CD4-positive, alpha-beta memory T cell (primary cell): Measurements from ENCODE around the gene KIAA1217. TPM values are rescaled to one million over a fixed set of nuclear protein-coding genes. Genes with fewer than 3 reads are reported as not detected.

Experiments
- CTCF ChIA-PET: fragments of 350-600 bp; sonication (Branson Sonifier 250); formaldehyde crosslinking; loops from one replicate; lab custom pipeline; 2021; ENCODE audit warnings: inconsistent platforms; ENCODE audit not compliant: partially characterized antibody; lab: Charles Lee
- POLR2A ChIA-PET: fragments of 350-600 bp; sonication (Branson Sonifier 250); formaldehyde crosslinking; loops from one replicate; lab custom pipeline; 2021; ENCODE audit not compliant: partially characterized antibody; lab: Charles Lee
- DNase-seq, 5 donors: peaks; one replicate each; pipeline versions ENCODE4 v3.0.0 to v3.0.0-alpha.2; 2020 to 2022; ENCODE audit warnings: mixed read lengths in 1 of 5
- H3K27ac ChIP-seq: one replicate; pipeline ENCODE4 v1.7.0; 2013; ENCODE audit warnings: low read depth, low read length
- H3K27me3 ChIP-seq: 2 replicates; pipeline ENCODE4 v1.7.0; 2013; ENCODE audit warnings: mild to moderate bottlenecking, low read length, moderate library complexity; ENCODE audit not compliant: insufficient read depth
- H3K36me3 ChIP-seq: 2 replicates; pipeline ENCODE4 v1.7.0; 2013; ENCODE audit warnings: mild to moderate bottlenecking, low read length, moderate library complexity; ENCODE audit not compliant: insufficient read depth
- H3K4me1 ChIP-seq: 2 replicates; pipeline ENCODE4 v1.7.0; 2013; ENCODE audit warnings: mild to moderate bottlenecking, low read length, moderate library complexity; ENCODE audit not compliant: insufficient read depth
- H3K4me3 ChIP-seq, 2 donors: one replicate each; pipeline ENCODE4 v1.7.0; 2013; ENCODE audit warnings: low read length in 2 of 2, mild to moderate bottlenecking in 1 of 2
- H3K9me3 ChIP-seq, 2 donors: one replicate each; pipeline ENCODE4 v1.7.0; 2013; ENCODE audit warnings: low read length in 2 of 2, control low read depth in 1 of 2; ENCODE audit not compliant: control insufficient read depth in 1 of 2
- H3K27ac Mint-ChIP-seq, 7 donors: one replicate each; pipeline ENCODE4 v1.8.0; 2020 to 2021; ENCODE audit warnings: mixed read lengths in 7 of 7, mild to moderate bottlenecking in 6 of 7, inconsistent platforms in 3 of 7, moderate library complexity in 3 of 7
- H3K27me3 Mint-ChIP-seq, 2 donors: one replicate each; pipeline ENCODE4 v1.8.0; 2020 to 2021; ENCODE audit warnings: mixed read lengths in 2 of 2
- H3K36me3 Mint-ChIP-seq, 2 donors: one replicate each; pipeline ENCODE4 v1.8.0; 2020 to 2021; ENCODE audit warnings: mixed read lengths in 2 of 2, inconsistent platforms in 1 of 2, mild to moderate bottlenecking in 1 of 2
- H3K4me1 Mint-ChIP-seq, 4 donors: one replicate each; pipeline ENCODE4 v1.8.0; 2020 to 2021; ENCODE audit warnings: mixed read lengths in 4 of 4, mild to moderate bottlenecking in 1 of 4
- H3K4me3 Mint-ChIP-seq, 8 donors: one replicate each; pipeline ENCODE4 v1.8.0; 2020 to 2021; ENCODE audit warnings: mixed read lengths in 8 of 8, mild to moderate bottlenecking in 7 of 8, moderate library complexity in 6 of 8, inconsistent platforms in 3 of 8
- H3K9me3 Mint-ChIP-seq, 8 donors: one replicate each; pipeline ENCODE4 v1.8.0; 2020 to 2021; ENCODE audit warnings: mixed read lengths in 8 of 8, mild to moderate bottlenecking in 5 of 8, inconsistent platforms in 3 of 8, moderate library complexity in 1 of 8
- intact Hi-C: fragments of 100-400 bp; cut with micrococcal nuclease; formaldehyde crosslinking; loops from one replicate; pipeline ENCODE4 v1.15.1; 2023
- polyA plus RNA-seq, 2 donors: library from polyadenylated mRNA; unstranded; fragments of 300-500 nt; fragmentation: Illumina TruSeq; gene quantifications; one replicate each; pipeline ENCODE4 v1.2.3, GENCODE V29; 2021
- total RNA-seq, 2 experiments: library from RNA; stranded (reverse); gene quantifications; one replicate each; pipeline ENCODE4 v1.2.3, GENCODE V29; 2021

Gene KIAA1217
- total and polyA plus RNA-seq, 4 experiments from 2014 or later: 0.69 to 0.75 (median 0.70) TPM; not detected in 1

- Histone ChIP-seq H3K27me3 (no peaks in the 10 kb centered on the region), H3K4me3 (no peak overlapping the region), H3K27ac (no peak overlapping the region), H3K9me3 (no peaks in the 10 kb centered on the region), H3K4me1 (no peaks in the 10 kb centered on the region), H3K36me3 (no peaks in the 10 kb centered on the region)
- Mint-ChIP-seq H3K4me3 (peak overlapping the region in 1 of 8 donors; percentile 42), H3K27ac (no peak overlapping the region), H3K4me1 (peaks cover 0 to 1% (median 0%) of the 10 kb centered on the region in 4 donors), H3K9me3 (peaks cover 0 to 7% (median 5%) of the 10 kb centered on the region in 8 donors), H3K27me3 (peaks cover 3% of the 10 kb centered on the region in 2 donors), H3K36me3 (no peaks in the 10 kb centered on the region)
- intact Hi-C loops: loop anchor here (2.0 to 10.0 kb wide), 2 partner anchors 87 to 305 kb away; no protein-coding TSS in a partner anchor
- ChIA-PET CTCF (interaction anchor here (0.7 to 3.0 kb wide), 2 partner anchors 17 to 796 kb away, joined by 3 to 23 read pairs; no protein-coding TSS in a partner anchor), POLR2A (no interaction called here)
- no peak for DNase-seq
Measured at GRCh38 chr10:24502006-24502405, 293.1 kb downstream of the KIAA1217 start.

GRCh38 chr10:24502801-24503460, 294.0 kb downstream of the KIAA1217 start:
- H3K4me1 ChIP-seq: no peaks in the 10 kb centered on the region
- no peak overlapping the region for H3K4me3 ChIP-seq
- DNase-seq: no peak
- H3K27me3 ChIP-seq: no peaks in the 10 kb centered on the region
- CTCF ChIA-PET: interaction anchor here (0.8 to 3.0 kb wide), 5 partner anchors 9 to 109 kb away, joined by 3 to 23 read pairs (median 3); no protein-coding TSS in a partner anchor
- peaks cover 3 to 5% of the 10 kb centered on the region in 2 donors for H3K27me3 Mint-ChIP-seq
- no peak overlapping the region for H3K27ac Mint-ChIP-seq
- no peak overlapping the region for H3K27ac ChIP-seq
- H3K9me3 ChIP-seq: no peaks in the 10 kb centered on the region
- no peaks in the 10 kb centered on the region for H3K36me3 Mint-ChIP-seq
- POLR2A ChIA-PET: no interaction called here
- no peaks in the 10 kb centered on the region for H3K36me3 ChIP-seq
- intact Hi-C loops: loop anchor here (2.0 to 10.0 kb wide), 2 partner anchors 88 to 306 kb away; no protein-coding TSS in a partner anchor
- H3K9me3 Mint-ChIP-seq: peaks cover 0 to 12% (median 5%) of the 10 kb centered on the region in 8 donors
- no peak overlapping the region for H3K4me3 Mint-ChIP-seq
- peaks cover 0 to 1% (median 0%) of the 10 kb centered on the region in 4 donors for H3K4me1 Mint-ChIP-seq

- H3K9me3 Mint-ChIP-seq: peaks cover 0 to 12% (median 5%) of the 10 kb centered on the region in 8 donors
- POLR2A ChIA-PET: no interaction called here
- CTCF ChIA-PET: interaction anchor here (0.8 to 6.1 kb wide), 6 partner anchors 8 to 110 kb away, joined by 3 to 42 read pairs (median 4); no protein-coding TSS in a partner anchor
Measured at GRCh38 chr10:24503461-24504320, 294.8 kb downstream of the KIAA1217 start.

GRCh38 chr10:24505759-24506158, 296.8 kb downstream of the KIAA1217 start:
- no peak overlapping the region for H3K27ac Mint-ChIP-seq

More at GRCh38 chr10:24503461-24504320, 294.8 kb downstream of the KIAA1217 start:
- DNase-seq: peak in 4 of 5 donors; percentile 10 to 18 (median 14)
- Mint-ChIP-seq H3K4me1 (peaks cover 0 to 1% (median 0%) of the 10 kb centered on the region in 4 donors), H3K4me3 (no peak overlapping the region), H3K27me3 (peaks cover 3 to 5% of the 10 kb centered on the region in 2 donors), H3K36me3 (no peaks in the 10 kb centered on the region), H3K27ac (no peak overlapping the region)
- Histone ChIP-seq H3K9me3 (no peaks in the 10 kb centered on the region), H3K36me3 (no peaks in the 10 kb centered on the region), H3K27me3 (no peaks in the 10 kb centered on the region), H3K4me1 (no peaks in the 10 kb centered on the region), H3K4me3 (no peak overlapping the region), H3K27ac (no peak overlapping the region)
- intact Hi-C loops: loop anchor here (2.0 to 10.0 kb wide), 2 partner anchors 89 to 307 kb away; no protein-coding TSS in a partner anchor

GRCh38 chr10:24513155-24513554, 304.2 kb downstream of the KIAA1217 start:
- no peak for DNase-seq
- Mint-ChIP-seq H3K4me3 (no peak overlapping the region), H3K36me3 (no peaks in the 10 kb centered on the region), H3K27ac (no peak overlapping the region), H3K9me3 (no peaks in the 10 kb centered on the region), H3K27me3 (peaks cover 1 to 2% of the 10 kb centered on the region in 2 donors), H3K4me1 (no peaks in the 10 kb centered on the region)
- no peak overlapping the region for H3K4me3 ChIP-seq
- H3K27ac ChIP-seq: no peak overlapping the region
- POLR2A ChIA-PET: no interaction called here
- no peaks in the 10 kb centered on the region for H3K27me3 ChIP-seq
- intact Hi-C loops: no loop called here
- no peaks in the 10 kb centered on the region for H3K4me1 ChIP-seq
- CTCF ChIA-PET: interaction anchor here (1.2 kb wide), 1 partner anchor 17 kb away, joined by 4 read pairs; no protein-coding TSS in a partner anchor
- no peaks in the 10 kb centered on the region for H3K9me3 ChIP-seq
- no peaks in the 10 kb centered on the region for H3K36me3 ChIP-seq

More at GRCh38 chr10:24505759-24506158, 296.8 kb downstream of the KIAA1217 start:
- no peak for DNase-seq
- H3K4me1 ChIP-seq: no peaks in the 10 kb centered on the region
- Mint-ChIP-seq H3K4me1 (peaks cover 0 to 1% (median 0%) of the 10 kb centered on the region in 4 donors), H3K27me3 (peaks cover 3 to 6% of the 10 kb centered on the region in 2 donors), H3K4me3 (no peak overlapping the region), H3K36me3 (no peaks in the 10 kb centered on the region), H3K9me3 (peaks cover 0 to 12% (median 5%) of the 10 kb centered on the region in 8 donors)
- no peaks in the 10 kb centered on the region for H3K36me3 ChIP-seq
- intact Hi-C loops: loop anchor here (10.0 kb wide), 1 partner anchor 91 kb away; no protein-coding TSS in a partner anchor
- H3K9me3 ChIP-seq: no peaks in the 10 kb centered on the region
- H3K27ac ChIP-seq: no peak overlapping the region
- no peaks in the 10 kb centered on the region for H3K27me3 ChIP-seq
- ChIA-PET CTCF (interaction anchor here (0.5 to 6.1 kb wide), 2 partner anchors 13 to 87 kb away, joined by 3 to 42 read pairs; no protein-coding TSS in a partner anchor), POLR2A (no interaction called here)
- H3K4me3 ChIP-seq: no peak overlapping the region

- Histone ChIP-seq H3K9me3 (no peaks in the 10 kb centered on the region), H3K4me1 (peaks cover 12% of the 10 kb centered on the region), H3K36me3 (no peaks in the 10 kb centered on the region), H3K4me3 (no peak overlapping the region), H3K27ac (no peak overlapping the region), H3K27me3 (no peaks in the 10 kb centered on the region)
- POLR2A ChIA-PET: no interaction called here
- intact Hi-C loops: loop anchor here (5.0 kb wide), 2 partner anchors 318 to 523 kb away; no protein-coding TSS in a partner anchor
- Mint-ChIP-seq H3K9me3 (no peaks in the 10 kb centered on the region), H3K36me3 (peaks cover 0 to 2% of the 10 kb centered on the region in 2 donors), H3K27me3 (peaks cover 1 to 2% of the 10 kb centered on the region in 2 donors), H3K4me3 (no peak overlapping the region), H3K27ac (no peak overlapping the region), H3K4me1 (peaks cover 8 to 15% (median 12%) of the 10 kb centered on the region in 4 donors)
- CTCF ChIA-PET: no interaction called here
- no peak for DNase-seq
Measured at GRCh38 chr10:24515481-24515880, 306.5 kb downstream of the KIAA1217 start.
